ENCODE measurements around the gene STING1. TPM values are rescaled to one million over a fixed set of nuclear protein-coding genes. Genes with fewer than 3 reads are reported as not detected.

Gene STING1
- total and polyA plus RNA-seq, 7 donors: 4.4 to 13.2 (median 7.1) TPM

DNA sequence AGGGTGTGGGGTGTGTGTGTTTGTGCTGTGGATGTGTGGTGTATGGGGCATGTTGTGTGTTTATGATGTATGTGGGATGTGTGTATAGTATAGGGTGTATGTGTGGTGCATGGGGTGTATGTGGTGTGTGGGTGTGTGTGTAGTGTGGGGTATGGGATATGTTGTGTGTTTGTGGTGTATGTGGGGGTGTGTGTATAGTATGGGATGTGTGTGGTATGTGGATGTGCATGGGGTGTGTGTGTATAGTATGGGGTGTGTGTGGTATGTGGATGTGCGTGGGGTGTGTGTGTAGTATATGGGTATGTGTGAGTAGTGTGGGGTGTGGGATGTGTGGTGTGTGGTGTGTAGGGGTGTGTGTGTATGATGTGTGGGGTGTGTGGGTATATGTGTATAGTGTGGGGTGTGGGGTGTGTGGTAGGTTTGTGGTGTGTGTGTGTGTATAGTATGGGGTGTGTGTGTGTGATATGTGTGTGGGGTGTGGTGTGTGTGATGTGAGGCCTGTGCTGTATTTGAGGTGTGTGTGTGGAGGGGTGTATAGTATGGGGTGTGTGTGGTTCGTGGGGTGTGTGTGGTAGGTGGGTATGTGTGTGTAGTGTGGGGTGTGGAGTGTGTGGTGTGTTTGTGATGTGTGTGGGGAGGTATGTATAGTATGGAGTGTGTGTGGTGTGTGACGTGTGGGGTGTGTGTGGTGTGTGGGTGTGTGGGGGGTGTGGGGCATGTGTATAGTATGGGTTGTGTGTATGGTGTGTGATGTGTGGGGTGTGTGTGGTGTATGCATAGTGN lies 30.5 kb downstream of the STING1 start:
- H3K4me3 ChIP-seq: no peak overlapping the region
- intact Hi-C loops (cut with DNase I): no loop called here
- H3K27me3 ChIP-seq (ENCODE audit: insufficient read depth in 3 of 3, low read length in 2 of 3): no peaks in the 10 kb centered on the region
- TF ChIP-seq, protein P1, sequence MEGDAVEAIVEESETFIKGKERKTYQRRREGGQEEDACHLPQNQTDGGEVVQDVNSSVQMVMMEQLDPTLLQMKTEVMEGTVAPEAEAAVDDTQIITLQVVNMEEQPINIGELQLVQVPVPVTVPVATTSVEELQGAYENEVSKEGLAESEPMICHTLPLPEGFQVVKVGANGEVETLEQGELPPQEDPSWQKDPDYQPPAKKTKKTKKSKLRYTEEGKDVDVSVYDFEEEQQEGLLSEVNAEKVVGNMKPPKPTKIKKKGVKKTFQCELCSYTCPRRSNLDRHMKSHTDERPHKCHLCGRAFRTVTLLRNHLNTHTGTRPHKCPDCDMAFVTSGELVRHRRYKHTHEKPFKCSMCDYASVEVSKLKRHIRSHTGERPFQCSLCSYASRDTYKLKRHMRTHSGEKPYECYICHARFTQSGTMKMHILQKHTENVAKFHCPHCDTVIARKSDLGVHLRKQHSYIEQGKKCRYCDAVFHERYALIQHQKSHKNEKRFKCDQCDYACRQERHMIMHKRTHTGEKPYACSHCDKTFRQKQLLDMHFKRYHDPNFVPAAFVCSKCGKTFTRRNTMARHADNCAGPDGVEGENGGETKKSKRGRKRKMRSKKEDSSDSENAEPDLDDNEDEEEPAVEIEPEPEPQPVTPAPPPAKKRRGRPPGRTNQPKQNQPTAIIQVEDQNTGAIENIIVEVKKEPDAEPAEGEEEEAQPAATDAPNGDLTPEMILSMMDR (IDR thresholded peaks at IDR 0.05): no peak
- H3K9me3 ChIP-seq: no peaks in the 10 kb centered on the region
- no peaks in the 10 kb centered on the region for H3K4me1 ChIP-seq
- no peak for ATAC-seq
- no peak overlapping the region for H3K27ac ChIP-seq
- no peaks in the 10 kb centered on the region for H3K36me3 ChIP-seq (ENCODE audit: insufficient read depth in 1 of 2, low read depth in 1 of 2)
- no peak for DNase-seq
- WGBS, 3 donors: 75 to 83% (median 77%) methylated on average over 3 of the region's 3 CpGs

DNA sequence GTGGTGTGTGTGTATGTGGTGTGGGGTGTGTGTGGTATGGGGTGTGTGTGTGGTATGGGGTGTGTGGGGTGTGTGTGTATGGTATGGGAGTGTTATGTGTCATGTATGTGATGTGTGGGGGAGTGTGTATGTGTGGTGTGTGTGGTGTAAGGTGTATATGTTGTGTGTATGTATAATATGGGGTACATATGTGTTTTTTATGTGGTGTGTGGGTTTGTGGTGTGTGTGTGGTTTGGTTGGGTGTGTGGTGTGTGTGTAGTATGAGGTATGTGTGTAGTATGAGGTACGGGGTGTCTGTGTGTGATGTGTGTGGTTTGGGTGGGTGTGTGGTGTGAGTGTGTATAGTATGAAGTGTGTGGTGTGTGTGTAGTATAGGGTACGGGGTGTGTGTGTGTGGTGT lies 31.4 kb downstream of the STING1 start:
- H3K4me1 ChIP-seq: no peaks in the 10 kb centered on the region
- no peak overlapping the region for H3K27ac ChIP-seq
- no peak for DNase-seq
- WGBS, 3 donors: 90 to 98% (median 95%) methylated on average over 2 of the region's 2 CpGs
- ATAC-seq: no peak
- no peak overlapping the region for H3K4me3 ChIP-seq
- TF ChIP-seq, protein P1 (IDR thresholded peaks at IDR 0.05): no peak
- no peaks in the 10 kb centered on the region for H3K36me3 ChIP-seq (ENCODE audit: insufficient read depth in 1 of 2, low read depth in 1 of 2)
- H3K9me3 ChIP-seq: no peaks in the 10 kb centered on the region
- intact Hi-C loops (cut with DNase I): no loop called here
- no peaks in the 10 kb centered on the region for H3K27me3 ChIP-seq (ENCODE audit: insufficient read depth in 3 of 3, low read length in 2 of 3)

DNA sequence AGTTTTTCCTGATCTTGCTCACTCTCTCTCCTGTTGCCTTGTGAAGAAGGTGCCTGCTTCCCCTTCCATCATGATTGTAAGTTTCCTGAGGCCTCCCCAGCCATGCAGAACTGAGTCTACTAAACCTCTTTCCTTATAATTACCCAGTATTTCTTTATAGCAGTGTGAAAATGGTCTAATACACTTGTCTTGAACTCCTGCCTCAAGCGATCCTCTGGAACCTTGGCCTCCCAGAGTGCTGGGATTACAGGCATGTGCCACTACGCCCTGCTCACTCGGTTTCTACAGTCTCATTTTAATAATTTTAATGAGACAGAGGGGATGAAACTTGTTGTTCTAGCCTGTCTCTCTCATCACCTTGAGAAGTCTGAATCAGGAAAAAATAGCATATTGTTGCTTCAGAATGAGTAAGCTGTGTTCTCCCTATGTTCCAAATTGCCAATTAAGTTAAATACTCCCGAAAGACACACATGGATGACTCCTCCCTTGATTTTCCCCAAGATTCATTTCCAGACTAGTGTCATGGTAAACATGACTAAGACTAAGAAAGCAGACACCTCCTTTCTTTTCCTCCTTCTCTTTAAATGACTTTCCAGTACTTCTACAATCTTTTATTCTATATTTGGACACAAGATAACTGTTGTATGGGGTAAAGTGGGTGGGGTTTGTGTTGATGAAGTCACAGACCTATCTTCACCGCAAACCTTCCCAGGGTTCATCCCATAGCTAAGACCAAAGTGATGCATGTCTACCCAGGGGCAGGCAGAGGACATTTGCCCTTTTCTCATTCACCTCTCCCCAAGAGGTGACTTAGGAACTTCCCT lies 35.4 kb downstream of the STING1 start:
- Histone ChIP-seq H3K4me1 (no peaks in the 10 kb centered on the region), H3K27me3 (ENCODE audit: insufficient read depth in 3 of 3, low read length in 2 of 3) (no peaks in the 10 kb centered on the region), H3K27ac (no peak overlapping the region), H3K36me3 (ENCODE audit: insufficient read depth in 1 of 2, low read depth in 1 of 2) (no peaks in the 10 kb centered on the region), H3K9me3 (no peaks in the 10 kb centered on the region), H3K4me3 (no peak overlapping the region)
- intact Hi-C loops (cut with DNase I): no loop called here
- WGBS, 3 donors: 84 to 93% (median 87%) methylated on average over 5 of the region's 5 CpGs
- ATAC-seq: no peak
- DNase-seq: no peak
- TF ChIP-seq, protein P1 (IDR thresholded peaks at IDR 0.05): no peak

DNA sequence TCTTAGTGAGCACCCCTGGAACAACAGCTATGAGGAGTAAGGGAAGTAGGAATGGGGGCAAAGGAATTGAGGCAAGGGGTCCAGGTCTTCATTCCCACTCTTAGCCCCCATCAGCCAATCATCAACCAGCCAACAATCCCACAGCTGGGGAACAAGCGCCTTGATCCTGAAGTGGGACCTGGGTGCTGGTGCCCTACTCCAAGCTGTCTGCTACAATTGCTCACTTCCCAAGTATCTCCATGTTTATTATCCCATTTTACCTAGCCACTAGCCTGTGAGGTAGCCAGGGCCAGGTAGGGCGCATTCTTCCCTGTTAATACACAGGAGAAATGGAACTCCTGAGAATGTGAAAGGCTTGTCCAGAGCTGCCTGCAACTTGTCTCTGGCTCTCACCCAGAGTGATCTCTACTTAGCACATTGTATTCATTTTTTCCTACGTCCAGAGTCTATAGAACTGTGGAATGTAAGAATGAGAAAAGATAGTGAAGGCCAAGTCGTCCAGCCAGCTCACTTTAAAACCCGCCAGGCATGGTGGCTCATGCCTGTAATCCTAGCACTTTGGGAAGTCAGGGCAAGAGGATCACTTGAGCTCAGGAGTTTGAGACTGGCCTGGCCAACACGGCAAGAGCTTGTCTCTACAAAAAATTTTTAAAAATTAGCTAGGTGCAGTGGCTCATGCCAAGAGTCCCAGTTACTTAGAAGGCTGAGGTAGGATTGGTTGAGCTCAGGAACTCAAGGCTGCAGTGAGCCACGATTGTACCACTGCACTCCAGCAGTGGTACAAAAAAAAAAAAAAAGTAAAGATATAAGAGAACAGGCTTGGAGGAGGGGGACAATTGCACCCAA lies 37.0 kb downstream of the STING1 start:
- Histone ChIP-seq H3K4me3 (no peak overlapping the region), H3K27me3 (ENCODE audit: insufficient read depth in 3 of 3, low read length in 2 of 3) (no peaks in the 10 kb centered on the region), H3K36me3 (ENCODE audit: insufficient read depth in 1 of 2, low read depth in 1 of 2) (no peaks in the 10 kb centered on the region), H3K4me1 (no peaks in the 10 kb centered on the region), H3K27ac (no peak overlapping the region), H3K9me3 (no peaks in the 10 kb centered on the region)
- TF ChIP-seq, protein P1 (IDR thresholded peaks at IDR 0.05): no peak
- DNase-seq (no peak), ATAC-seq (no peak)
- intact Hi-C loops (cut with DNase I): no loop called here
- WGBS, 3 donors: 52 to 56% (median 54%) methylated on average over 7 of the region's 7 CpGs
